HCT116 (cell line): ENCODE data around the gene BIRC6.

ENCODE experiments used
- ATF3 ChIP-seq: IDR thresholded peaks from 2 replicates; pipeline ENCODE4 v1.6.1; 2012
- CEBPB ChIP-seq: IDR thresholded peaks from 2 replicates; pipeline ENCODE4 v1.6.1; 2012; ENCODE audit warnings: low read depth
- CTCF ChIP-seq, 3 experiments: fragments of 200-600 bp in 1 of 3; sonication (generic) in 1 of 3; IDR thresholded peaks in 2 of 3; conservative IDR thresholded peaks in 1 of 3; 2 replicates each; pipeline ENCODE4 v1.5.1; 2012 to 2017; ENCODE audit warnings: low read depth in 2 of 3, low read length in 2 of 3, antibody characterized with exemption in 1 of 3, borderline replicate concordance in 1 of 3, control low read depth in 1 of 3, mild to moderate bottlenecking in 1 of 3, mixed read lengths in 1 of 3, mixed run types in 1 of 3, moderate library complexity in 1 of 3; ENCODE audit not compliant: insufficient read depth in 1 of 3
- EZH2 ChIP-seq: fragments of 200-600 bp; sonication (generic); IDR thresholded peaks from 2 replicates; pipeline ENCODE4 v1.6.1; 2017; ENCODE audit warnings: antibody characterized with exemption, mixed run types
- EZH2phosphoT487 ChIP-seq: fragments of 200-600 bp; IDR thresholded peaks from 2 replicates; pipeline ENCODE4 v1.6.1; 2018; ENCODE audit warnings: antibody characterized with exemption, borderline replicate concordance
- JUND ChIP-seq: IDR thresholded peaks from 2 replicates; pipeline ENCODE4 v1.6.1; 2012
- POLR2A ChIP-seq: IDR thresholded peaks from 2 replicates; pipeline ENCODE4 v1.7.0; 2011; ENCODE audit warnings: borderline replicate concordance; ENCODE audit not compliant: insufficient read depth, insufficient read length; ENCODE audit errors: extremely low read depth
- POLR2AphosphoS5 ChIP-seq: IDR thresholded peaks from 2 replicates; pipeline ENCODE4 v1.6.1; 2011; ENCODE audit warnings: mild to moderate bottlenecking, low read depth, low read length, moderate library complexity
- RAD21 ChIP-seq: IDR thresholded peaks from 2 replicates; pipeline ENCODE4 v1.6.1; 2012; ENCODE audit warnings: low read depth, mild to moderate bottlenecking
- REST ChIP-seq: IDR thresholded peaks from 2 replicates; pipeline ENCODE4 v1.6.1; 2012; ENCODE audit warnings: low read depth
- SIN3A ChIP-seq: IDR thresholded peaks from 2 replicates; pipeline ENCODE4 v1.6.1; 2012; ENCODE audit warnings: low read depth
- ZNF274 ChIP-seq: fragments of 200-500 bp; sonication (Bioruptor generic); IDR thresholded peaks from 2 replicates; pipeline ENCODE4 v1.6.1; 2014; ENCODE audit warnings: mild to moderate bottlenecking, low read depth, low read length, inconsistent platforms
- TF ChIP-seq, protein P1 (sequence below): IDR thresholded peaks from 2 replicates; pipeline ENCODE4 v1.6.1; 2012

- TF ChIP-seq ATF3 (no peak), CTCF (IDR thresholded peaks at IDR 0.05 in 2 of 3, conservative IDR thresholded peaks at IDR 0.05 in 1 of 3; ENCODE audit: borderline replicate concordance in 1 of 3, insufficient read depth in 1 of 3, low read depth in 2 of 3, low read length in 2 of 3) (no peak), REST (no peak), JUND (no peak), POLR2AphosphoS5 (no peak), EZH2 (no peak), RAD21 (no peak), POLR2A (no peak), ZNF274 (no peak), SIN3A (no peak), EZH2phosphoT487 (no peak), CEBPB (no peak)
- TF ChIP-seq, protein P1, sequence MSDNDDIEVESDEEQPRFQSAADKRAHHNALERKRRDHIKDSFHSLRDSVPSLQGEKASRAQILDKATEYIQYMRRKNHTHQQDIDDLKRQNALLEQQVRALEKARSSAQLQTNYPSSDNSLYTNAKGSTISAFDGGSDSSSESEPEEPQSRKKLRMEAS = no peak
These were observed 148.2 kb downstream of the BIRC6 start for GRCh38 chr2:32504877-32505478.
